Stimulated activated CD8-positive, alpha-beta memory T cell treated with anti-CD3 and anti-CD28 coated beads, Interleukin-2, amount 100 ng/mL, for 48 hours (primary cell): ENCODE data around the gene PKP2.
"Not testable (repeated sequence)": the region's sequence is repeated elsewhere in the genome, so short reads cannot be mapped to it uniquely, and the experiment has no call there.

Source experiments
- DNase-seq, 2 donors: peaks; one replicate each; pipeline ENCODE4 v3.0.0-alpha.2; 2020; ENCODE audit warnings: low read depth in 2 of 2

PKP2 gene

GRCh38 chr12:32895688-32896431 is 717 bp downstream of the PKP2 start:
- DNase-seq: no peak

GRCh38 chr12:32894566-32894965 is 2.0 kb downstream of the PKP2 start:
- DNase-seq: no peak

GRCh38 chr12:32893458-32893857 is 3.1 kb downstream of the PKP2 start:
- no peak for DNase-seq

GRCh38 chr12:32893043-32893442 is 3.5 kb downstream of the PKP2 start:
- DNase-seq: no peak

GRCh38 chr12:32892369-32892768 is 4.2 kb downstream of the PKP2 start:
- DNase-seq: not testable (repeated sequence)

- no peak for DNase-seq
These were observed 4.6 kb downstream of the PKP2 start for GRCh38 chr12:32891956-32892355.

- no peak for DNase-seq
These were observed 5.1 kb downstream of the PKP2 start for GRCh38 chr12:32891526-32891925.

- no peak for DNase-seq
These were observed 7.4 kb downstream of the PKP2 start for GRCh38 chr12:32889011-32889760.

GRCh38 chr12:32887058-32887457 is 9.5 kb downstream of the PKP2 start:
- no peak for DNase-seq

- DNase-seq: no peak
These were observed 10.7 kb downstream of the PKP2 start for GRCh38 chr12:32885831-32886230.

GRCh38 chr12:32884962-32885361 is 11.6 kb downstream of the PKP2 start:
- DNase-seq: no peak

GRCh38 chr12:32881702-32882101 is 14.9 kb downstream of the PKP2 start:
- DNase-seq: no peak

GRCh38 chr12:32881107-32881506 is 15.5 kb downstream of the PKP2 start:
- DNase-seq: no peak

- not testable (repeated sequence) for DNase-seq
These were observed 17.5 kb downstream of the PKP2 start for GRCh38 chr12:32879066-32879465.

- no peak for DNase-seq
These were observed 18.7 kb downstream of the PKP2 start for GRCh38 chr12:32877601-32878459.

GRCh38 chr12:32876004-32876403 is 20.6 kb downstream of the PKP2 start:
- DNase-seq: no peak

GRCh38 chr12:32874975-32875374 is 21.6 kb downstream of the PKP2 start:
- no peak for DNase-seq

GRCh38 chr12:32874078-32874477 is 22.5 kb downstream of the PKP2 start:
- no peak for DNase-seq

- not testable (repeated sequence) for DNase-seq
These were observed 24.2 kb downstream of the PKP2 start for GRCh38 chr12:32872416-32872815.

- DNase-seq: no peak
These were observed 25.9 kb downstream of the PKP2 start for GRCh38 chr12:32870716-32871115.

- DNase-seq: no peak
These were observed 27.7 kb downstream of the PKP2 start for GRCh38 chr12:32868885-32869284.

- no peak for DNase-seq
These were observed 31.8 kb downstream of the PKP2 start for GRCh38 chr12:32864731-32865130.
